Psoas muscle (tissue), 8 donors: ENCODE results near the gene EGFL6. TPM values are rescaled to one million over a fixed set of nuclear protein-coding genes. Genes with fewer than 3 reads are reported as not detected.

Experiments used
- ATAC-seq, 4 donors: fragments of 200-7000 bp; cut with Tn5 transposase; one replicate each; pipeline ENCODE4 v1.9.1; 2020; ENCODE audit warnings: moderate library complexity in 3 of 4, mild to moderate bottlenecking in 2 of 4
- DNase-seq, 2 donors: peaks; one replicate each; pipeline ENCODE4 v3.0.0-alpha.2; 2020
- H3K27ac ChIP-seq: fragments of 200-600 bp; one replicate; pipeline ENCODE4 v1.8.0; 2022
- H3K27me3 ChIP-seq, 3 donors: fragments of 200-600 bp in 1 of 3; one replicate each; pipeline versions ENCODE4 v1.6.1 to v1.8.0; 2013 to 2022; ENCODE audit warnings: low read length in 2 of 3, mild to moderate bottlenecking in 2 of 3, moderate library complexity in 1 of 3; ENCODE audit not compliant: insufficient read depth in 3 of 3
- H3K36me3 ChIP-seq, 2 donors: fragments of 200-600 bp in 1 of 2; one replicate each; pipeline versions ENCODE4 v1.6.1 to v1.8.0; 2013 to 2022; ENCODE audit warnings: low read depth in 1 of 2, mild to moderate bottlenecking in 1 of 2, moderate library complexity in 1 of 2; ENCODE audit not compliant: insufficient read depth in 1 of 2
- H3K4me1 ChIP-seq: fragments of 200-600 bp; one replicate; pipeline ENCODE4 v1.8.0; 2022
- H3K4me3 ChIP-seq: fragments of 200-600 bp; one replicate; pipeline ENCODE4 v1.8.0; 2022; ENCODE audit warnings: mild to moderate bottlenecking
- H3K9me3 ChIP-seq: fragments of 200-600 bp; one replicate; pipeline ENCODE4 v1.8.0; 2022
- CTCF ChIP-seq: fragments of 200-600 bp; IDR thresholded peaks from one replicate; pipeline ENCODE4 v1.8.0; 2022; ENCODE audit warnings: antibody characterized with exemption
- WGBS, 3 donors: extraction: QIAGEN DNeasy Blood & Tissue Kit; methylation state at CpG; one replicate each; pipeline versions ENCODE4 v1.1.6 to v1.1.7; 2013; 5-methylcytosine and 5-hydroxymethylcytosine counted together
- intact Hi-C, 2 donors: fragments of 100-400 bp; cut with DNase I; formaldehyde crosslinking; loops; one replicate each; pipeline versions ENCODE4 v1.11.0 to v1.14.2; 2022
- polyA plus RNA-seq, 3 donors: library from polyadenylated mRNA; stranded (reverse); fragments of 200-250 nt; gene quantifications; one replicate each; pipeline ENCODE4 v1.2.3, GENCODE V29; 2013
- total RNA-seq, 4 donors: library from RNA; stranded (reverse); fragmentation: NEBNext Ultra II Directional in 2 of 4; extraction: Animal tissue kit (Norgen Biotek cat#: 25700) in 2 of 4; gene quantifications; one replicate each; pipeline versions ENCODE4 v1.2.1 to v1.2.4, GENCODE V29; 2021 to 2023
- donor health status: healthy with polysubstance abuse.
- donor health status: DM: no; HTN: no; CAD: no; lungs with moderate emphysema.
- donor health status: Bipolar disorder and iron deficiency.
- donor health status: healthy.
- donor health status: DM: yes; HTN: yes; CAD: no.
- donor health status: DM: no; HTN: no; CAD: no.
- donor health status: DM: no; HTN: no; CAD: no.
- donor health status: DM: yes; HTN: yes; CAD: no.

Gene EGFL6
- total and polyA plus RNA-seq, 7 donors, result 0.17 TPM; not detected in 6

GRCh38 chrX:13533726-13534125, 35.7 kb upstream of the EGFL6 start:
- Histone ChIP-seq H3K4me3 (no peak overlapping the region), H3K36me3 (no peaks in the 10 kb centered on the region), H3K4me1 (no peaks in the 10 kb centered on the region), H3K9me3 (no peaks in the 10 kb centered on the region), H3K27ac (no peak overlapping the region), H3K27me3 (no peaks in the 10 kb centered on the region)
- WGBS, 3 donors, result 38 to 45% (median 44%) methylated on average over 3 of the region's 3 CpGs
- intact Hi-C loops, result no loop called here
- no peak for DNase-seq
- ATAC-seq, result no peak
- TF ChIP-seq CTCF, result no peak

GRCh38 chrX:13535376-13536165, 33.8 kb upstream of the EGFL6 start:
- H3K4me1 ChIP-seq, result no peaks in the 10 kb centered on the region
- no peaks in the 10 kb centered on the region for H3K9me3 ChIP-seq
- ATAC-seq, result no peak
- intact Hi-C loops, result no loop called here
- TF ChIP-seq CTCF, result no peak
- no peaks in the 10 kb centered on the region for H3K36me3 ChIP-seq
- no peak overlapping the region for H3K27ac ChIP-seq
- 72 to 84% (median 83%) methylated on average over 7 of the region's 7 CpGs for WGBS, 3 donors
- DNase-seq, result no peak
- no peak overlapping the region for H3K4me3 ChIP-seq
- no peaks in the 10 kb centered on the region for H3K27me3 ChIP-seq

- no peaks in the 10 kb centered on the region for H3K36me3 ChIP-seq
- ATAC-seq, result no peak
- no peak overlapping the region for H3K4me3 ChIP-seq
- no peaks in the 10 kb centered on the region for H3K9me3 ChIP-seq
- 67 to 77% (median 71%) methylated on average over 4 of the region's 4 CpGs for WGBS, 3 donors
- H3K4me1 ChIP-seq, result no peaks in the 10 kb centered on the region
- intact Hi-C loops, result no loop called here
- DNase-seq, result no peak
- no peaks in the 10 kb centered on the region for H3K27me3 ChIP-seq
- no peak overlapping the region for H3K27ac ChIP-seq
- no peak for TF ChIP-seq CTCF
These were observed 32.9 kb upstream of the EGFL6 start for GRCh38 chrX:13536551-13536950.

GRCh38 chrX:13538414-13538813, 31.0 kb upstream of the EGFL6 start:
- H3K27me3 ChIP-seq, result no peaks in the 10 kb centered on the region
- no peak for TF ChIP-seq CTCF
- no peak overlapping the region for H3K4me3 ChIP-seq
- H3K9me3 ChIP-seq, result no peaks in the 10 kb centered on the region
- no peak overlapping the region for H3K27ac ChIP-seq
- no peaks in the 10 kb centered on the region for H3K4me1 ChIP-seq
- 80 to 90% (median 89%) methylated on average over 3 of the region's 3 CpGs for WGBS, 3 donors
- intact Hi-C loops, result no loop called here
- DNase-seq (no peak), ATAC-seq (no peak)
- no peaks in the 10 kb centered on the region for H3K36me3 ChIP-seq

GRCh38 chrX:13540602-13541001, 28.8 kb upstream of the EGFL6 start:
- H3K4me1 ChIP-seq, result no peaks in the 10 kb centered on the region
- H3K27me3 ChIP-seq, result no peaks in the 10 kb centered on the region
- no peak for ATAC-seq
- intact Hi-C loops, result no loop called here
- no peak overlapping the region for H3K4me3 ChIP-seq
- 75 to 91% (median 89%) methylated on average over 2 of the region's 2 CpGs for WGBS, 3 donors
- DNase-seq, result no peak
- no peaks in the 10 kb centered on the region for H3K9me3 ChIP-seq
- TF ChIP-seq CTCF, result no peak
- H3K27ac ChIP-seq, result no peak overlapping the region
- H3K36me3 ChIP-seq, result no peaks in the 10 kb centered on the region
